ENCODE results near the gene NDUFB6.

NDUFB6 gene
- long read RNA-seq, transcript NDUFB6-203 (4 exons, 1,366 nt), result major isoform, 26 of 35 reads
- long read RNA-seq, partial matches to known transcripts, result 5 of 35 reads
- long read RNA-seq, other reads (novel, unspliced or antisense), result 4 of 35 reads

- Histone ChIP-seq H3K27ac (replicated peaks) (peak within 1 kb of the TSS; percentile 68), H3K4me3 (replicated peaks; ENCODE audit: insufficient read depth, low read length) (peak within 1 kb of the TSS; percentile 99), H3K27me3 (ENCODE audit: insufficient read depth, poor library complexity, severe bottlenecking) (no peaks in the 10 kb centered on the region)
- peak; percentile 94 to 96 for DNase-seq (ENCODE audit: low read depth in 1 of 2, low spot score in 1 of 2)
- TF ChIP-seq POLR2AphosphoS5 (IDR thresholded peaks at IDR 0.05; ENCODE audit: low read depth), result peak; percentile 97
- TF ChIP-seq GABPA (IDR thresholded peaks at IDR 0.05; ENCODE audit: low read depth), result peak; percentile 83
- TF ChIP-seq REST (IDR thresholded peaks at IDR 0.05; ENCODE audit: insufficient replicate concordance, low read depth), result no peak
- no peak for TF ChIP-seq CTCF (IDR thresholded peaks at IDR 0.05; ENCODE audit: insufficient read depth, low read length)
- no peak for TF ChIP-seq SPI1 (IDR thresholded peaks at IDR 0.05; ENCODE audit: borderline replicate concordance, low read depth)
These were observed at the start of gene NDUFB6 for GRCh38 chr9:32572900-32573523. Gene NDUFB6 (minus strand): TSS chr9:32573159. CDS start chr9:32573060, 99 bp downstream.

GRCh38 chr9:32618261-32618660 lies 45.3 kb upstream of the NDUFB6 start:
- H3K4me3 ChIP-seq (replicated peaks; ENCODE audit: insufficient read depth, low read length), result no peak overlapping the region
- H3K27ac ChIP-seq (replicated peaks), result no peak overlapping the region
- TF ChIP-seq SPI1 (IDR thresholded peaks at IDR 0.05; ENCODE audit: borderline replicate concordance, low read depth), result no peak
- no peak for DNase-seq (ENCODE audit: low read depth in 1 of 2, low spot score in 1 of 2)
- no peaks in the 10 kb centered on the region for H3K27me3 ChIP-seq (ENCODE audit: insufficient read depth, poor library complexity, severe bottlenecking)

GRCh38 chr9:32606811-32607210 lies 33.9 kb upstream of the NDUFB6 start:
- Histone ChIP-seq H3K4me3 (replicated peaks; ENCODE audit: insufficient read depth, low read length) (no peak overlapping the region), H3K27ac (replicated peaks) (no peak overlapping the region), H3K27me3 (ENCODE audit: insufficient read depth, poor library complexity, severe bottlenecking) (no peaks in the 10 kb centered on the region)
- no peak for DNase-seq (ENCODE audit: low read depth in 1 of 2, low spot score in 1 of 2)
- TF ChIP-seq GABPA (IDR thresholded peaks at IDR 0.05; ENCODE audit: low read depth) (no peak), POLR2AphosphoS5 (IDR thresholded peaks at IDR 0.05; ENCODE audit: low read depth) (no peak), REST (IDR thresholded peaks at IDR 0.05; ENCODE audit: insufficient replicate concordance, low read depth) (no peak), SPI1 (IDR thresholded peaks at IDR 0.05; ENCODE audit: borderline replicate concordance, low read depth) (no peak), CTCF (IDR thresholded peaks at IDR 0.05; ENCODE audit: insufficient read depth, low read length) (no peak)

- TF ChIP-seq REST (IDR thresholded peaks at IDR 0.05; ENCODE audit: insufficient replicate concordance, low read depth) (no peak), POLR2AphosphoS5 (IDR thresholded peaks at IDR 0.05; ENCODE audit: low read depth) (no peak), SPI1 (IDR thresholded peaks at IDR 0.05; ENCODE audit: borderline replicate concordance, low read depth) (no peak), GABPA (IDR thresholded peaks at IDR 0.05; ENCODE audit: low read depth) (no peak), CTCF (IDR thresholded peaks at IDR 0.05; ENCODE audit: insufficient read depth, low read length) (no peak)
- DNase-seq (ENCODE audit: low read depth in 1 of 2, low spot score in 1 of 2), result no peak
- Histone ChIP-seq H3K27ac (replicated peaks) (no peak overlapping the region), H3K27me3 (ENCODE audit: insufficient read depth, poor library complexity, severe bottlenecking) (no peaks in the 10 kb centered on the region), H3K4me3 (replicated peaks; ENCODE audit: insufficient read depth, low read length) (no peak overlapping the region)
These were observed 31.2 kb upstream of the NDUFB6 start for GRCh38 chr9:32603914-32604852.

Data from HL-60 (cell line).